Subcutaneous adipose tissue (tissue), 4 donors: ENCODE measurements around the gene TMEM106C. TPM values are rescaled to one million over a fixed set of nuclear protein-coding genes. Genes with fewer than 3 reads are reported as not detected.

Experiments
- CTCF ChIP-seq: fragments of 450-650 bp; IDR thresholded peaks from one replicate; pipeline ENCODE4 v1.5.1; 2016; ENCODE audit warnings: low read depth, mild to moderate bottlenecking, control low read depth, antibody characterized with exemption, moderate library complexity
- total RNA-seq, 4 donors: library from RNA; depleted of rRNA; stranded (reverse); fragments of >200 nt; gene quantifications; one replicate each; pipeline ENCODE4 v1.1.0, GENCODE V29; 2016

The TMEM106C gene
- total RNA-seq, 4 donors from 2014 or later: 16.5 to 49.7 (median 39.4) TPM

- no peak for TF ChIP-seq CTCF
These were observed 42.3 kb downstream of the TMEM106C start for GRCh38 chr12:48005750-48006021.

- no peak for TF ChIP-seq CTCF
These were observed 43.8 kb downstream of the TMEM106C start for GRCh38 chr12:48007206-48007605.

- TF ChIP-seq CTCF: no peak
These were observed 45.0 kb downstream of the TMEM106C start for GRCh38 chr12:48008349-48008748.

GRCh38 chr12:48008950-48009349 lies 45.6 kb downstream of the TMEM106C start:
- no peak for TF ChIP-seq CTCF

- no peak for TF ChIP-seq CTCF
These were observed 46.1 kb downstream of the TMEM106C start for GRCh38 chr12:48009471-48009870.

DNA sequence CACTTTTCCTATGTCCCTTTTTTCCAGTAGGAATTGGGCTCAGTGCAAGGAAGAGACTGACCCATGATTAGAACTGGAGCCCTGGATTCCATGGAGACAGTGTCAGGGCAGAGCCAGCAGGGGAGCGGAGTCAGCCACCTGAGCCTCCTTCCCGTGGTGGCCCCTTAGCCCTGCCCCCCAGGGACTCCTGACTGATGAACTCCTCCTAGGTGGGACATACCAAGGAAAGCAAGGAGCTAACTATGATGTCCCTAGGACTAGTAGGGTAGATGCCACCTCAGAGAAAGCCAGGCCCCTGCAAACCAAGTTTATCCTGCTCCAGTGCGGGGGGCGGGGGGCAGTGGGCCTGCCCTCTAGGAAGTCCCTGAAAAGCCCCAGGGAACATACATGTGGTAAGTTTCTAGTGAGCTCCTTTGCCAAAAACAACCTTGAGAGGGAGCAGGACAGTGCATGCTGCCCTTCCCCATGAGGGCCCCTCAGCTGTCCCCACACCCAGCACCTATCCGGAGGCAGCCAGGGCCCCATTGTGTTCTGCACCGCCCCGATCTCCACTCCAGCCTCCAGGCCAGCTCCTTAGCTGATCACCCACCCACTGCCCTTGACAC lies 47.1 kb downstream of the TMEM106C start:
- TF ChIP-seq CTCF: no peak

DNA sequence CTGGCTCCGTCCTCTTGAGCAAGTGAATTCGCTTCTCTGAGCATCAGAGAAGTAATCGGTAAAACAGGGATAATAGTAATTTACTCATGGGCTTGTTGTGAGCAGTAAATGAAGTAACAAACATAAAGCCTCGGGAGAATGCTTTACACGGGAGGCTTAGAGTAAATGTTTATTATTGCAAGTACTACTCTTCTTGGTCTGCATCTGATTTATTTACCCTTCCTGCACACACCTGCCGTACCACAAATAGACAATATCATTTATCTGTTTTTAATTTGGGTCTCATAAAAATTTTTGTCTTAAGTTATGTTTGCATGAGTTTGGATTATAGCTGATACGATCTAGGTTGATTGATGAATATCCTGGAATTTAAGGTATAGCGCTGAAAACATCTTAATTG lies 48.7 kb downstream of the TMEM106C start:
- TF ChIP-seq CTCF: no peak
